HepG2 (cell line): Measurements from ENCODE around the gene VAMP8. TPM values are rescaled to one million over a fixed set of nuclear protein-coding genes. Genes with fewer than 3 reads are reported as not detected.

ENCODE experiments used
- CC2D1A ChIP-seq: sonication (generic); formaldehyde crosslinking; IDR thresholded peaks from 2 replicates; pipeline ENCODE4 v1.8.1; 2023; ENCODE audit warnings: mild to moderate bottlenecking, missing genetic modification reagents
- DMAP1 ChIP-seq: IDR thresholded peaks from 2 replicates; pipeline ENCODE4 v1.6.1; 2016
- EP300 ChIP-seq, 3 experiments: sonication (generic) in 1 of 3; formaldehyde crosslinking in 1 of 3; IDR thresholded peaks; 2 replicates each; pipeline versions ENCODE4 v1.5.1 to v1.6.1; 2011 to 2020; ENCODE audit warnings: low read depth in 2 of 3, low read length in 2 of 3, borderline replicate concordance in 1 of 3, improper control_type of control experiment in 1 of 3, mild to moderate bottlenecking in 1 of 3, missing genetic modification reagents in 1 of 3, moderate library complexity in 1 of 3
- GZF1 ChIP-seq: sonication (generic); formaldehyde crosslinking; IDR thresholded peaks from 2 replicates; pipeline ENCODE4 v1.5.1; 2020; ENCODE audit warnings: mild to moderate bottlenecking, missing genetic modification reagents
- HCFC1 ChIP-seq: fragments of 150-350 bp; IDR thresholded peaks from 2 replicates; pipeline ENCODE4 v1.6.1; 2014; ENCODE audit warnings: low read depth, low read length
- HMG20B ChIP-seq: conservative IDR thresholded peaks from 2 replicates; pipeline ENCODE4 v1.6.1; 2016; ENCODE audit warnings: missing genetic modification reagents, missing compliant biosample characterization
- HOXA5 ChIP-seq: sonication (generic); formaldehyde crosslinking; IDR thresholded peaks from 2 replicates; pipeline ENCODE4 v1.4.0; 2020; ENCODE audit warnings: missing genetic modification reagents
- IRX3 ChIP-seq: sonication (generic); formaldehyde crosslinking; IDR thresholded peaks from 2 replicates; pipeline ENCODE4 v1.8.1; 2023; ENCODE audit warnings: mild to moderate bottlenecking, low read depth, missing genetic modification reagents, borderline replicate concordance
- JDP2 ChIP-seq: sonication (generic); formaldehyde crosslinking; IDR thresholded peaks from 2 replicates; pipeline ENCODE4 v1.8.1; 2022; ENCODE audit warnings: missing genetic modification reagents, borderline replicate concordance
- MYNN ChIP-seq: sonication (generic); formaldehyde crosslinking; IDR thresholded peaks from 2 replicates; pipeline ENCODE4 v1.4.0; 2020; ENCODE audit warnings: mild to moderate bottlenecking, low read depth, missing genetic modification reagents
- SMAD9 ChIP-seq: sonication (generic); formaldehyde crosslinking; IDR thresholded peaks from 2 replicates; pipeline ENCODE4 v1.5.1; 2020; ENCODE audit warnings: mild to moderate bottlenecking, missing genetic modification reagents
- SMC3 ChIP-seq: IDR thresholded peaks from 2 replicates; pipeline ENCODE4 v1.6.1; 2011; ENCODE audit warnings: low read length, improper control_type of control experiment
- TAF1 ChIP-seq: sonication (generic); formaldehyde crosslinking; IDR thresholded peaks from 2 replicates; pipeline ENCODE4 v1.4.0; 2020; ENCODE audit warnings: missing genetic modification reagents
- THAP11 ChIP-seq: IDR thresholded peaks from 2 replicates; pipeline ENCODE4 v1.6.1; 2016; ENCODE audit warnings: missing biosample characterization, missing genetic modification reagents
- YEATS4 ChIP-seq: sonication (generic); formaldehyde crosslinking; IDR thresholded peaks from 2 replicates; pipeline ENCODE4 v1.4.0; 2020; ENCODE audit warnings: missing genetic modification reagents, borderline replicate concordance
- ZBTB21 ChIP-seq: sonication (generic); formaldehyde crosslinking; IDR thresholded peaks from 2 replicates; pipeline ENCODE4 v1.4.0; 2020; ENCODE audit warnings: missing genetic modification reagents
- ZC3H13 ChIP-seq: sonication (generic); formaldehyde crosslinking; IDR thresholded peaks from 2 replicates; pipeline ENCODE4 v1.8.1; 2023; ENCODE audit warnings: mild to moderate bottlenecking, missing genetic modification reagents, moderate library complexity
- ZNF101 ChIP-seq: sonication (generic); formaldehyde crosslinking; IDR thresholded peaks from 2 replicates; pipeline ENCODE4 v1.4.0; 2020; ENCODE audit warnings: mild to moderate bottlenecking, low read depth, missing genetic modification reagents, borderline replicate concordance
- ZNF207 ChIP-seq: fragments of 450-650 bp; IDR thresholded peaks from 2 replicates; pipeline ENCODE4 v1.6.1; 2016; ENCODE audit warnings: antibody characterized with exemption, borderline replicate concordance
- ZNF3 ChIP-seq: IDR thresholded peaks from 2 replicates; pipeline ENCODE4 v1.7.0; 2017; ENCODE audit warnings: inconsistent platforms
- ZNF33A ChIP-seq: sonication (generic); formaldehyde crosslinking; IDR thresholded peaks from 2 replicates; pipeline ENCODE4 v1.5.1; 2020; ENCODE audit warnings: missing genetic modification reagents, mild to moderate bottlenecking, moderate library complexity, borderline replicate concordance
- ZNF670 ChIP-seq: sonication (generic); formaldehyde crosslinking; IDR thresholded peaks from 2 replicates; pipeline ENCODE4 v1.8.0; 2022; ENCODE audit warnings: mild to moderate bottlenecking, missing genetic modification reagents, borderline replicate concordance
- ZSCAN21 ChIP-seq: sonication (generic); formaldehyde crosslinking; IDR thresholded peaks from 2 replicates; pipeline ENCODE4 v1.8.0; 2022; ENCODE audit warnings: mild to moderate bottlenecking, missing genetic modification reagents, moderate library complexity, borderline replicate concordance
- polyA plus RNA-seq, 8 experiments: library from polyadenylated mRNA; depleted of rRNA in 3 of 8; stranded (reverse) in 7 of 8; unstranded in 1 of 8; fragments of >200 nt; fragmentation: Illumina TruSeq in 4 of 8; extraction: Trizol in 4 of 8; gene quantifications; 2 replicates each; pipeline versions ENCODE4 v1.2.1 to v1.2.3, GENCODE V29; 2011 to 2016; ENCODE audit warnings: low read depth in 4 of 8, missing spikeins in 1 of 8, mixed read lengths in 1 of 8; ENCODE audit not compliant: insufficient read depth in 1 of 8
- total RNA-seq, 5 experiments: library from RNA; depleted of rRNA; stranded (reverse); fragments of >200 nt; fragmentation: Illumina TruSeq; extraction: Trizol; gene quantifications; 2 replicates each; pipeline ENCODE4 v1.2.3, GENCODE V29; 2016; ENCODE audit warnings: low read depth in 1 of 5
- TF ChIP-seq, protein P1 (sequence below): sonication (generic); formaldehyde crosslinking; IDR thresholded peaks from 2 replicates; pipeline ENCODE4 v1.4.0; 2020; ENCODE audit warnings: missing genetic modification reagents, borderline replicate concordance
- TF ChIP-seq, protein P2 (sequence below): sonication (generic); formaldehyde crosslinking; IDR thresholded peaks from 2 replicates; pipeline ENCODE4 v1.4.0; 2020; ENCODE audit warnings: mild to moderate bottlenecking, missing genetic modification reagents
- TF ChIP-seq, protein P3 (sequence below): IDR thresholded peaks from 2 replicates; pipeline ENCODE4 v1.6.1; 2016; ENCODE audit warnings: control low read depth

VAMP8 gene
- total and polyA plus RNA-seq, 2 of the 13 experiments (the other 11 are each of a cell fraction or from before 2014, with no cell fraction given) = 83.3 to 157 TPM

DNA sequence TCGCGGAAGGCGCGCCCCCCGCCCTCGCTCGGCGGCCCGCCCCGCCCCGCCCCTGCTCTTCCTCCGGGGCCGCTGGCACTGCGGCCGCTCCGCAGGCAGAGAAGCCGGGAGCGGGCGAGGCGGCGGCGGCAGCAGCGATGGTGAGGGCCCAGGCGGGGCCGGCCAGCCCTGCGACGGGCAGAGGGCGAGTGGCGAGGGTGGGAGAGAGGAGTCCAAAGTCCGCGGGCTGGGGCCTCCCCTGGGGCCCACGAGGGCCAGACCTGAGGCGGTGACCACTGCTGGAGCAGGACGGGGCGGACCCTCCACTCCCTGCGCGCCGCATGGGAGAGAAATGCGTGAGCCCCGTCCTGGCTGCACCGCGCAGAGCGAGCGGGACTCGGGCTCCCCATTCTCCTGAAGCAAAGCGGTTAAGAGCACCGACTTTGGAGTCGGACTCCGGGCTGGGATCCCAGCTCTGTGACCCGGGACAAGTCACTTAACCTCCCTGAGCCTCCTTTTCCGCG, 7.0 kb downstream of the VAMP8 start, which contains the start of gene VAMP5 (continued):
- TF ChIP-seq GZF1 (CRISPR knock-in tag) (peak; percentile 92; the same call in 1 of the 2 replicates), THAP11 (CRISPR knock-in tag) (peak; percentile 7; the same call in 1 of the 2 replicates), HCFC1 (no peak), CC2D1A (CRISPR knock-in tag) (no peak), TAF1 (CRISPR knock-in tag) (peak; percentile 90), ZSCAN21 (CRISPR knock-in tag) (peak; percentile 97), ZNF670 (CRISPR knock-in tag) (no peak), MYNN (no peak), ZBTB21 (no peak), HMG20B (CRISPR knock-in tag) (no peak), ZC3H13 (CRISPR knock-in tag) (peak; percentile 83; the same call in 1 of the 2 replicates), YEATS4 (CRISPR knock-in tag) (peak; percentile 90), HOXA5 (CRISPR knock-in tag) (peak; percentile 64), ZNF207 (no peak), ZNF33A (CRISPR knock-in tag) (peak; percentile 7; the same call in 1 of the 2 replicates), EP300 (IDR thresholded peaks at IDR 0.05; ENCODE audit: low read depth in 2 of 2, low read length in 2 of 2) (peak in 1 of 2 experiments; percentile 82; a peak in 2 of 4 replicates), EP300 (CRISPR knock-in tag; IDR thresholded peaks at IDR 0.05; ENCODE audit: borderline replicate concordance) (peak; percentile 48; the same call in 1 of the 2 replicates), ZNF3 (CRISPR knock-in tag) (no peak; the same call in 1 of the 2 replicates), SMC3 (no peak; the same call in 1 of the 2 replicates), JDP2 (CRISPR knock-in tag) (no peak; the same call in 1 of the 2 replicates), ZNF101 (peak; percentile 37; the same call in 1 of the 2 replicates), SMAD9 (no peak), IRX3 (CRISPR knock-in tag) (peak; percentile 30), DMAP1 (peak; percentile 93)
- TF ChIP-seq, protein P1, sequence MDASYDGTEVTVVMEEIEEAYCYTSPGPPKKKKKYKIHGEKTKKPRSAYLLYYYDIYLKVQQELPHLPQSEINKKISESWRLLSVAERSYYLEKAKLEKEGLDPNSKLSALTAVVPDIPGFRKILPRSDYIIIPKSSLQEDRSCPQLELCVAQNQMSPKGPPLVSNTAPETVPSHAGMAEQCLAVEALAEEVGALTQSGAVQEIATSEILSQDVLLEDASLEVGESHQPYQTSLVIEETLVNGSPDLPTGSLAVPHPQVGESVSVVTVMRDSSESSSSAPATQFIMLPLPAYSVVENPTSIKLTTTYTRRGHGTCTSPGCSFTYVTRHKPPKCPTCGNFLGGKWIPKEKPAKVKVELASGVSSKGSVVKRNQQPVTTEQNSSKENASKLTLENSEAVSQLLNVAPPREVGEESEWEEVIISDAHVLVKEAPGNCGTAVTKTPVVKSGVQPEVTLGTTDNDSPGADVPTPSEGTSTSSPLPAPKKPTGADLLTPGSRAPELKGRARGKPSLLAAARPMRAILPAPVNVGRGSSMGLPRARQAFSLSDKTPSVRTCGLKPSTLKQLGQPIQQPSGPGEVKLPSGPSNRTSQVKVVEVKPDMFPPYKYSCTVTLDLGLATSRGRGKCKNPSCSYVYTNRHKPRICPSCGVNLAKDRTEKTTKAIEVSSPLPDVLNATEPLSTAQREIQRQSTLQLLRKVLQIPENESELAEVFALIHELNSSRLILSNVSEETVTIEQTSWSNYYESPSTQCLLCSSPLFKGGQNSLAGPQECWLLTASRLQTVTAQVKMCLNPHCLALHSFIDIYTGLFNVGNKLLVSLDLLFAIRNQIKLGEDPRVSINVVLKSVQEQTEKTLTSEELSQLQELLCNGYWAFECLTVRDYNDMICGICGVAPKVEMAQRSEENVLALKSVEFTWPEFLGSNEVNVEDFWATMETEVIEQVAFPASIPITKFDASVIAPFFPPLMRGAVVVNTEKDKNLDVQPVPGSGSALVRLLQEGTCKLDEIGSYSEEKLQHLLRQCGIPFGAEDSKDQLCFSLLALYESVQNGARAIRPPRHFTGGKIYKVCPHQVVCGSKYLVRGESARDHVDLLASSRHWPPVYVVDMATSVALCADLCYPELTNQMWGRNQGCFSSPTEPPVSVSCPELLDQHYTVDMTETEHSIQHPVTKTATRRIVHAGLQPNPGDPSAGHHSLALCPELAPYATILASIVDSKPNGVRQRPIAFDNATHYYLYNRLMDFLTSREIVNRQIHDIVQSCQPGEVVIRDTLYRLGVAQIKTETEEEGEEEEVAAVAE = no peak; the same call in 1 of the 2 replicates
- TF ChIP-seq, protein P2, sequence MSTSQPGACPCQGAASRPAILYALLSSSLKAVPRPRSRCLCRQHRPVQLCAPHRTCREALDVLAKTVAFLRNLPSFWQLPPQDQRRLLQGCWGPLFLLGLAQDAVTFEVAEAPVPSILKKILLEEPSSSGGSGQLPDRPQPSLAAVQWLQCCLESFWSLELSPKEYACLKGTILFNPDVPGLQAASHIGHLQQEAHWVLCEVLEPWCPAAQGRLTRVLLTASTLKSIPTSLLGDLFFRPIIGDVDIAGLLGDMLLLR (CRISPR knock-in tag) = peak; percentile 82
- TF ChIP-seq, protein P3, sequence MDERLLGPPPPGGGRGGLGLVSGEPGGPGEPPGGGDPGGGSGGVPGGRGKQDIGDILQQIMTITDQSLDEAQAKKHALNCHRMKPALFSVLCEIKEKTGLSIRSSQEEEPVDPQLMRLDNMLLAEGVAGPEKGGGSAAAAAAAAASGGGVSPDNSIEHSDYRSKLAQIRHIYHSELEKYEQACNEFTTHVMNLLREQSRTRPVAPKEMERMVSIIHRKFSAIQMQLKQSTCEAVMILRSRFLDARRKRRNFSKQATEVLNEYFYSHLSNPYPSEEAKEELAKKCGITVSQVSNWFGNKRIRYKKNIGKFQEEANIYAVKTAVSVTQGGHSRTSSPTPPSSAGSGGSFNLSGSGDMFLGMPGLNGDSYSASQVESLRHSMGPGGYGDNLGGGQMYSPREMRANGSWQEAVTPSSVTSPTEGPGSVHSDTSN = no peak
